ENCODE measurements around the gene RASL12. TPM values are rescaled to one million over a fixed set of nuclear protein-coding genes. Genes with fewer than 3 reads are reported as not detected.

Gene RASL12
- total and polyA plus RNA-seq, 2 of the 8 experiments (the other 6 are each of a cell fraction or from before 2014, with no cell fraction given): 9.5 to 10.3 TPM

- no peak for TF ChIP-seq SAP30 (IDR thresholded peaks at IDR 0.05; ENCODE audit: insufficient read depth, insufficient replicate concordance, low read length)
- TF ChIP-seq SRF (IDR thresholded peaks at IDR 0.05; ENCODE audit: low read depth, low read length): no peak
- TF ChIP-seq CBX8 (IDR thresholded peaks at IDR 0.05; ENCODE audit: borderline replicate concordance, low read depth, low read length): no peak
- TF ChIP-seq JUND (IDR thresholded peaks at IDR 0.05; ENCODE audit: low read length): no peak
- no peak for TF ChIP-seq GTF2F1 (IDR thresholded peaks at IDR 0.05; ENCODE audit: borderline replicate concordance, low read depth, low read length)
- no peak for TF ChIP-seq TBP (IDR thresholded peaks at IDR 0.05; ENCODE audit: low read depth, low read length)
- TF ChIP-seq GABPA (IDR thresholded peaks at IDR 0.05; ENCODE audit: borderline replicate concordance, insufficient read depth, low read length): peak; percentile 73; the same call in 1 of the 2 replicates
- no peak for TF ChIP-seq SIRT6 (IDR thresholded peaks at IDR 0.05; ENCODE audit: low read length)
- peak; percentile 74 to 97 (median 92) for TF ChIP-seq CTCF (IDR thresholded peaks at IDR 0.05; ENCODE audit: control extremely low read depth in 1 of 3, insufficient read depth in 1 of 3, low read depth in 1 of 3, low read length in 3 of 3)
- no peak for TF ChIP-seq MAX (IDR thresholded peaks at IDR 0.05)
- no peak for TF ChIP-seq RXRA (IDR thresholded peaks at IDR 0.05; ENCODE audit: insufficient read depth, low read depth, low read length)
- peak; percentile 15; the same call in 1 of the 2 replicates for TF ChIP-seq TAF1 (IDR thresholded peaks at IDR 0.05; ENCODE audit: low read depth, low read length)
- no peak for TF ChIP-seq CBX5 (IDR thresholded peaks at IDR 0.05; ENCODE audit: low read depth, low read length)
Observed at GRCh38 chr15:65101411-65101890, 33.7 kb upstream of the RASL12 start (continued).
